NCI-H2171 treated with DMSO at 0.1 percent for 48 hours (cell line): ENCODE results near the gene SLC47A2.

ENCODE experiments used
- DNase-seq: peaks from one replicate; lab custom pipeline; 2025; lab: John Stamatoyannopoulos, UW

SLC47A2 gene

GRCh38 chr17:19642373-19642893, 74.0 kb downstream of the SLC47A2 start:
- no peak for DNase-seq

- peak; percentile 44 for DNase-seq
Observed at GRCh38 chr17:19641687-19642372, 74.6 kb downstream of the SLC47A2 start.

DNA sequence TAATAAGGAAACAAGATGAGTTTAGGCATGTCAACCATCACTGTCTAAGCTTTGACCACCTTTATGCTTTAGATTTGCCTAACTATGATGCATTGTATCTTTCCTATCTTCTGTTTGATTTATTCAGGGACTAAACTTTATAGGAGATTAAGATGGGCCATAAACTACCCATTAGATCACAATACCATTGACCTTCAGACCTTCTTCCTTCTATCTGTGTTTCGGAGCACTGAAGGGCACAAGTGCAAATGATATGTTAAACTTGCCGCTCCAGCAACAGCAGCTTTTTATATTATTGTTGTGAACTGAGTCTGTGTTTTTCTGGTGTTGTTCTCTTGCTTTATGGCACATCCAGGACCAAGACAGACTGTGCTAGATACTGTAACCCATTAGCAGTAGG, 84.5 kb downstream of the SLC47A2 start:
- DNase-seq: no peak

GRCh38 chr17:19630661-19631060, 85.7 kb downstream of the SLC47A2 start:
- DNase-seq: no peak

GRCh38 chr17:19630035-19630434, 86.3 kb downstream of the SLC47A2 start:
- DNase-seq: no peak

GRCh38 chr17:19629449-19629848, 86.9 kb downstream of the SLC47A2 start:
- DNase-seq: no peak
